Trophoblast cell (in vitro differentiated cells and primary cell): ENCODE results near the gene MUC5AC. TPM values are rescaled to one million over a fixed set of nuclear protein-coding genes. Genes with fewer than 3 reads are reported as not detected.

ENCODE experiments used
- DNase-seq, 2 donors: peaks; one replicate each; pipeline ENCODE4 v3.0.0-alpha.2; 2016
- H2AFZ ChIP-seq: 2 replicates; pipeline ENCODE4 v1.6.1; 2013; ENCODE audit warnings: low read length, moderate library complexity, mild to moderate bottlenecking; ENCODE audit not compliant: insufficient read depth, poor library complexity
- H2AK5ac ChIP-seq: 2 replicates; pipeline ENCODE4 v1.6.1; 2013; ENCODE audit warnings: mild to moderate bottlenecking, low read length
- H2BK120ac ChIP-seq: 2 replicates; pipeline ENCODE4 v1.6.1; 2013; ENCODE audit warnings: low read length, mild to moderate bottlenecking, moderate library complexity; ENCODE audit not compliant: insufficient read depth, poor library complexity
- H2BK12ac ChIP-seq: 2 replicates; pipeline ENCODE4 v1.6.1; 2013; ENCODE audit warnings: mild to moderate bottlenecking, low read length, moderate library complexity
- H2BK5ac ChIP-seq: 2 replicates; pipeline ENCODE4 v1.6.1; 2013; ENCODE audit warnings: low read length, low read depth, moderate library complexity, mild to moderate bottlenecking; ENCODE audit not compliant: poor library complexity
- H3K14ac ChIP-seq: 2 replicates; pipeline ENCODE4 v1.6.1; 2013; ENCODE audit warnings: mild to moderate bottlenecking, low read length
- H3K18ac ChIP-seq: 2 replicates; pipeline ENCODE4 v1.6.1; 2013; ENCODE audit warnings: mild to moderate bottlenecking, low read length
- H3K23ac ChIP-seq: 2 replicates; pipeline ENCODE4 v1.6.1; 2013; ENCODE audit warnings: low read length
- H3K27ac ChIP-seq: 2 replicates; pipeline ENCODE4 v1.5.1; 2013; ENCODE audit warnings: low read depth, mild to moderate bottlenecking, inconsistent platforms, low read length, moderate library complexity
- H3K27me3 ChIP-seq: 2 replicates; pipeline ENCODE4 v1.6.1; 2013; ENCODE audit warnings: inconsistent platforms, mild to moderate bottlenecking, low read length, moderate library complexity; ENCODE audit not compliant: insufficient read depth
- H3K36me3 ChIP-seq, 2 experiments: 1 replicate in 1 of 2; 2 replicates in 1 of 2; pipeline ENCODE4 v1.6.1; 2013; ENCODE audit warnings: low read length in 2 of 2, mild to moderate bottlenecking in 2 of 2, moderate library complexity in 1 of 2; ENCODE audit not compliant: insufficient read depth in 2 of 2, control insufficient read depth in 1 of 2
- H3K4ac ChIP-seq: 2 replicates; pipeline ENCODE4 v1.6.1; 2013; ENCODE audit warnings: low read depth, mild to moderate bottlenecking, low read length, moderate library complexity
- H3K4me1 ChIP-seq, 2 experiments: 1 replicate in 1 of 2; 2 replicates in 1 of 2; pipeline ENCODE4 v1.6.1; 2013; ENCODE audit warnings: low read length in 2 of 2, mild to moderate bottlenecking in 2 of 2, moderate library complexity in 1 of 2; ENCODE audit not compliant: insufficient read depth in 2 of 2, control insufficient read depth in 1 of 2
- H3K4me2 ChIP-seq: 2 replicates; pipeline ENCODE4 v1.6.1; 2013; ENCODE audit warnings: inconsistent platforms, mild to moderate bottlenecking, low read length, moderate library complexity
- H3K4me3 ChIP-seq: 2 replicates; pipeline ENCODE4 v1.5.1; 2013; ENCODE audit warnings: mild to moderate bottlenecking, low read depth, low read length, inconsistent platforms
- H3K79me1 ChIP-seq: one replicate; pipeline ENCODE4 v1.6.1; 2013; ENCODE audit warnings: low read length
- H3K79me2 ChIP-seq: 2 replicates; pipeline ENCODE4 v1.6.1; 2013; ENCODE audit warnings: low read length, mild to moderate bottlenecking; ENCODE audit not compliant: control insufficient read depth, insufficient read depth, poor library complexity
- H3K9ac ChIP-seq: 2 replicates; pipeline ENCODE4 v1.6.1; 2013; ENCODE audit warnings: mild to moderate bottlenecking, low read length
- H3K9me3 ChIP-seq: 2 replicates; pipeline ENCODE4 v1.6.1; 2013; ENCODE audit warnings: low read depth, mild to moderate bottlenecking, control low read depth, inconsistent platforms, low read length; ENCODE audit not compliant: insufficient read depth
- H4K12ac ChIP-seq: 2 replicates; pipeline ENCODE4 v1.6.1; 2013; ENCODE audit warnings: low read depth, mild to moderate bottlenecking, low read length, moderate library complexity
- H4K8ac ChIP-seq: 2 replicates; pipeline ENCODE4 v1.6.1; 2013; ENCODE audit warnings: low read depth, mild to moderate bottlenecking, low read length, moderate library complexity
- H4K91ac ChIP-seq: one replicate; pipeline ENCODE4 v1.6.1; 2013; ENCODE audit warnings: low read depth, mild to moderate bottlenecking, low read length, moderate library complexity
- WGBS: extraction: QIAGEN DNeasy Blood & Tissue Kit; methylation state at CpG from one replicate; pipeline ENCODE4 v1.1.7; 2013; ENCODE audit warnings: missing lambda C conversion rate; ENCODE audit not compliant: insufficient read length, insufficient coverage; ENCODE audit errors: extremely low coverage; 5-methylcytosine and 5-hydroxymethylcytosine counted together
- polyA plus RNA-seq: library from polyadenylated mRNA; stranded (reverse); fragments of 200-250 nt; gene quantifications from 2 replicates; pipeline ENCODE4 v1.2.3, GENCODE V29; 2013

Gene MUC5AC, protein sequence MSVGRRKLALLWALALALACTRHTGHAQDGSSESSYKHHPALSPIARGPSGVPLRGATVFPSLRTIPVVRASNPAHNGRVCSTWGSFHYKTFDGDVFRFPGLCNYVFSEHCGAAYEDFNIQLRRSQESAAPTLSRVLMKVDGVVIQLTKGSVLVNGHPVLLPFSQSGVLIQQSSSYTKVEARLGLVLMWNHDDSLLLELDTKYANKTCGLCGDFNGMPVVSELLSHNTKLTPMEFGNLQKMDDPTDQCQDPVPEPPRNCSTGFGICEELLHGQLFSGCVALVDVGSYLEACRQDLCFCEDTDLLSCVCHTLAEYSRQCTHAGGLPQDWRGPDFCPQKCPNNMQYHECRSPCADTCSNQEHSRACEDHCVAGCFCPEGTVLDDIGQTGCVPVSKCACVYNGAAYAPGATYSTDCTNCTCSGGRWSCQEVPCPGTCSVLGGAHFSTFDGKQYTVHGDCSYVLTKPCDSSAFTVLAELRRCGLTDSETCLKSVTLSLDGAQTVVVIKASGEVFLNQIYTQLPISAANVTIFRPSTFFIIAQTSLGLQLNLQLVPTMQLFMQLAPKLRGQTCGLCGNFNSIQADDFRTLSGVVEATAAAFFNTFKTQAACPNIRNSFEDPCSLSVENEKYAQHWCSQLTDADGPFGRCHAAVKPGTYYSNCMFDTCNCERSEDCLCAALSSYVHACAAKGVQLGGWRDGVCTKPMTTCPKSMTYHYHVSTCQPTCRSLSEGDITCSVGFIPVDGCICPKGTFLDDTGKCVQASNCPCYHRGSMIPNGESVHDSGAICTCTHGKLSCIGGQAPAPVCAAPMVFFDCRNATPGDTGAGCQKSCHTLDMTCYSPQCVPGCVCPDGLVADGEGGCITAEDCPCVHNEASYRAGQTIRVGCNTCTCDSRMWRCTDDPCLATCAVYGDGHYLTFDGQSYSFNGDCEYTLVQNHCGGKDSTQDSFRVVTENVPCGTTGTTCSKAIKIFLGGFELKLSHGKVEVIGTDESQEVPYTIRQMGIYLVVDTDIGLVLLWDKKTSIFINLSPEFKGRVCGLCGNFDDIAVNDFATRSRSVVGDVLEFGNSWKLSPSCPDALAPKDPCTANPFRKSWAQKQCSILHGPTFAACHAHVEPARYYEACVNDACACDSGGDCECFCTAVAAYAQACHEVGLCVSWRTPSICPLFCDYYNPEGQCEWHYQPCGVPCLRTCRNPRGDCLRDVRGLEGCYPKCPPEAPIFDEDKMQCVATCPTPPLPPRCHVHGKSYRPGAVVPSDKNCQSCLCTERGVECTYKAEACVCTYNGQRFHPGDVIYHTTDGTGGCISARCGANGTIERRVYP (N-terminal part only)
- polyA plus RNA-seq = not detected in 2 replicates

DNA sequence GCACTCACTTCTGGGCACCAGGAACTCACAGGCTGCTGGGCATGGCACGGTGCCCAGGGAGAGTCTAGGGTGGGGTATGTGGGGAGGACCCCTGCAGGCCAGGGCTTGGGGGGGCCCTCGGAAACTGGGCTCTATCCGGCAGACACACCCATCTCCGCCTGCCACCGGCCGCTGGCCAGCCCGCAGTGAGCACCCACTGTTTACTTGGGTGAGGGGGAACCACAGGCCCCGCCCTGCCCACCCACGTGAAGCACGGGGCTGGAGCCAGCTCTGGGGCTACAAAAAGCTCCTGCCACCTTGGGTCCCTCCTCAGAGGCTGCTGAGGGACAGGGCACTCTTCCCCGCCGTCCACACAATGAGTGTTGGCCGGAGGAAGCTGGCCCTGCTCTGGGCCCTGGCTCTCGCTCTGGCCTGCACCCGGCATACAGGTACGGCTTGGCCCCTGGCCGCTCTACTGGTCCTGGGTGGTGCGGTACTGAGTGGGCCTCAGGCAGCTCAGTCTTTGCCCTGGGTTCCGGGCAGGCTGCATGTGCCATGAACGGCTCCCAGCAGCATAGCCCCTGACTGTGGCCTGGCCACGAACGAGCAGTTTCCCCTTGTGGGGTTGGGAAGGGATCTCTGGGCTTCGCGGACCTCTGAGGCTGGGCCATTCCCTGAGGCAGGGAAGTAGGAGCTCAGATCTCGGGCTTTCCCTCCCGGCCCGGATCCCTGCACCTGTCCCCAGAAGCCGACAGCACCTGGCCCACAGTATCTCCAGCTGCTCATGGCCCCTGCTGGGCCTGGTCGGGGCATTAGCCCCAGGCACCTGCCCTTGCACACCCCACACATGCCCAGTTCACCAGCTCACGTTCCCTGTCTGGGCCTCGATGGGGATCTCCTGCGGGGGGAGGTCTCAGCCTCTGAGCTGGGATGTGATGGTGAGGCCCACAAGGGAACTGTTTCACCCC, at the start of gene MUC5AC:
MUC5AC (plus strand) TSS at position 309 of the 947 bp plus-strand sequence; CDS start at position 356, 47 bp downstream.
- Histone ChIP-seq H2BK5ac (no peak within 1 kb of the TSS), H4K8ac (no peak within 1 kb of the TSS), H2BK120ac (no peak within 1 kb of the TSS), H3K4me1 (peaks cover 4 to 5% of the 10 kb centered on the region in 2 experiments), H3K18ac (no peak within 1 kb of the TSS), H3K79me2 (no peaks in the 10 kb centered on the region), H3K4ac (no peak within 1 kb of the TSS), H2AFZ (no peak within 1 kb of the TSS), H4K12ac (no peak within 1 kb of the TSS), H3K27ac (no peak within 1 kb of the TSS), H3K9me3 (peaks cover 17% of the 10 kb centered on the region), H2AK5ac (no peak within 1 kb of the TSS), H3K14ac (no peak within 1 kb of the TSS), H2BK12ac (no peak within 1 kb of the TSS), H4K91ac (no peak within 1 kb of the TSS), H3K23ac (no peak within 1 kb of the TSS), H3K4me2 (no peak within 1 kb of the TSS), H3K79me1 (no peaks in the 10 kb centered on the region), H3K4me3 (no peak within 1 kb of the TSS), H3K9ac (no peak within 1 kb of the TSS), H3K36me3 (no peaks in the 10 kb centered on the region), H3K27me3 (no peaks in the 10 kb centered on the region)
- DNase-seq = no peak
- WGBS = no CpG with 5 or more reads among the region's 32 CpGs

DNA sequence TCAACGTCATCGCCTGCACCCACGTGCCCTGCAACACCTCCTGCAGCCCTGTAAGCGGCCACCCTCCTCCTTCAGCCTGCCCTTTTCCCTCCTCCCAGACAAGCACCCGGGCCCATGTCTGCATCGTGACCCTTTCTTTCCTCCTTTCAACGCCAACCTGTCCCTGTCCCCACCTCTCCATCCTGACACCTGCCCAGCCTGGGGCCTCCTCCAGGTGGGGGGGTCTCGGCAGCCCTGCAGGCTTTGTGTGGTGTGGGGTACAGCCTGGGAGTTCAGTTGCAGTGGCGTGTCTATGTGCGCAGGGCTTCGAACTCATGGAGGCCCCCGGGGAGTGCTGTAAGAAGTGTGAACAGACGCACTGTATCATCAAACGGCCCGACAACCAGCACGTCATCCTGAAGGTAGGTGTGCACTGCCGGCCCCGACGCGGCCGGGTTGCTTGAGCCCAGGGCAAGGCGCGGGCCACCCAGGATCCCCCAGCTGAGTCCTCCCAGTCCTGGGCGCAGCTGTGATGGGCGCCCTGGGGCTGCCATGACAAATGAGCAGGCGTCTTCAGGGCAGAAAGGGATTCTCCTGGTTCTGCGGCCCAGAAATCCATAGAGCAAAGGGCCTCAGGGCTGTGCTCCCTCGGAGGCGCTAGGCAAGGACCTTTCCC, 49.4 kb upstream of the MUC5AC start:
- H3K27me3 ChIP-seq = no peaks in the 10 kb centered on the region
- no peak overlapping the region for H3K18ac ChIP-seq
- no peak overlapping the region for H3K23ac ChIP-seq
- H3K4me3 ChIP-seq = no peak overlapping the region
- no peak overlapping the region for H4K12ac ChIP-seq
- no peak overlapping the region for H3K14ac ChIP-seq
- no peaks in the 10 kb centered on the region for H3K36me3 ChIP-seq
- no peaks in the 10 kb centered on the region for H3K79me1 ChIP-seq
- H2AFZ ChIP-seq = no peak overlapping the region
- no peak overlapping the region for H3K4me2 ChIP-seq
- no peak overlapping the region for H3K27ac ChIP-seq
- H4K91ac ChIP-seq = no peak overlapping the region
- no peak overlapping the region for H2BK12ac ChIP-seq
- no CpG with 5 or more reads among the region's 29 CpGs for WGBS
- no peak overlapping the region for H3K4ac ChIP-seq
- peaks cover 64% of the 10 kb centered on the region for H3K9me3 ChIP-seq
- no peak for DNase-seq
- no peak overlapping the region for H3K9ac ChIP-seq
- H2AK5ac ChIP-seq = no peak overlapping the region
- no peak overlapping the region for H2BK5ac ChIP-seq
- H2BK120ac ChIP-seq = no peak overlapping the region
- H4K8ac ChIP-seq = no peak overlapping the region
- H3K4me1 ChIP-seq = no peaks in the 10 kb centered on the region
- H3K79me2 ChIP-seq = no peaks in the 10 kb centered on the region

DNA sequence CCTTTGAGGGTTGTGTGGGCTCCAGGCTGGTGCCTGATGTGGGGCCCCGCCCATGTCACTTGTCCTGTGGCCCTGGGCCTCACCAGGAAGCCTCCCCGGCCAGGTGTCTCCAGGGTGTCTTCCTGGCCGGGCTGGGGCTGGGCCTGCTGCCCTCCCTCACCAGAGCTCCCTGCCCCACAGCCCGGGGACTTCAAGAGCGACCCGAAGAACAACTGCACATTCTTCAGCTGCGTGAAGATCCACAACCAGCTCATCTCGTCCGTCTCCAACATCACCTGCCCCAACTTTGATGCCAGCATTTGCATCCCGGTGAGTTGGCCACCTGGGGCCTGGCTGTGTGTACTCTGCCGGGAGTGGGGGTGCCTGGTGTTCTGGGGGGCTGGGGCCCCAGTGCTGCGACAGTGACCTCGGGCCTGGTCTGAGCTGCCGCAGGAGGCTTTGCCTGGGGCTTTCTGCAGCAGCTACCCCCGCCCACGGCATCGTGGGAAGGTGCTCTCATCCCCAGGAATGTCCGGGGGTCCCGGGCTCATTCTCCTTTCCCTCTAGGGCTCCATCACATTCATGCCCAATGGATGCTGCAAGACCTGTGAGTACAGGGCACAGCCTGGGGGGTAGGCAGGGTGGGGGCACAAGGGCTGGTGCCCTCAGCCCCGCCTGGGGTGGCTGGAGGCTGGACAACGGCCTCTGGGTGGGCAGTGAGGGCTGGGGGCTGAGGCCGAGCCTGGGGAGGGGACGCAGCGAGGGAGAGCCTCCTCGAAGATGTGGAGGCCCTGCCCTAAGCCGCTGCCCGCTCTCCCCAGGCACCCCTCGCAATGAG, 48.4 kb upstream of the MUC5AC start:
- H3K4me1 ChIP-seq = no peaks in the 10 kb centered on the region
- no peak overlapping the region for H4K91ac ChIP-seq
- H3K9me3 ChIP-seq = peaks cover 55% of the 10 kb centered on the region
- no peak overlapping the region for H3K18ac ChIP-seq
- no peak overlapping the region for H2AK5ac ChIP-seq
- WGBS = no CpG with 5 or more reads among the region's 28 CpGs
- H2BK120ac ChIP-seq = no peak overlapping the region
- no peak overlapping the region for H3K27ac ChIP-seq
- no peaks in the 10 kb centered on the region for H3K36me3 ChIP-seq
- no peaks in the 10 kb centered on the region for H3K79me1 ChIP-seq
- H3K4me3 ChIP-seq = peak overlapping the region; percentile 36
- no peak overlapping the region for H2BK12ac ChIP-seq
- H2AFZ ChIP-seq = no peak overlapping the region
- H2BK5ac ChIP-seq = no peak overlapping the region
- peak in 1 of 2 donors; percentile 12 for DNase-seq
- H3K4me2 ChIP-seq = no peak overlapping the region
- H4K12ac ChIP-seq = no peak overlapping the region
- H3K4ac ChIP-seq = no peak overlapping the region
- H3K9ac ChIP-seq = no peak overlapping the region
- H3K27me3 ChIP-seq = no peaks in the 10 kb centered on the region
- no peaks in the 10 kb centered on the region for H3K79me2 ChIP-seq
- no peak overlapping the region for H3K14ac ChIP-seq
- H3K23ac ChIP-seq = no peak overlapping the region
- no peak overlapping the region for H4K8ac ChIP-seq
